Upper lobe of left lung (tissue), 6 donors: Measurements from ENCODE around the gene SH3PXD2A. TPM values are rescaled to one million over a fixed set of nuclear protein-coding genes. Genes with fewer than 3 reads are reported as not detected.

Experiments
- ATAC-seq, 2 donors: fragments of 200-7000 bp; cut with Tn5 transposase; one replicate each; pipeline ENCODE4 v1.9.1; 2022; ENCODE audit warnings: mild to moderate bottlenecking in 2 of 2, moderate library complexity in 2 of 2; ENCODE audit not compliant: low FRiP score in 2 of 2
- DNase-seq, 2 donors: peaks; one replicate each; pipeline ENCODE4 v3.0.0-alpha.2; 2019 to 2020
- H3K27ac ChIP-seq, 4 donors: fragments of 200-600 bp; sonication (generic); one replicate each; pipeline ENCODE4 v1.5.1; 2016 to 2019
- H3K27me3 ChIP-seq, 4 donors: fragments of 200-600 bp; sonication (generic); one replicate each; pipeline ENCODE4 v1.5.1; 2017 to 2019
- H3K36me3 ChIP-seq, 4 donors: fragments of 200-600 bp; sonication (generic); one replicate each; pipeline ENCODE4 v1.5.1; 2016 to 2019
- H3K4me1 ChIP-seq, 4 donors: fragments of 200-600 bp; sonication (generic); one replicate each; pipeline ENCODE4 v1.5.1; 2018 to 2019
- H3K4me3 ChIP-seq, 4 donors: fragments of 200-600 bp; sonication (generic); one replicate each; pipeline ENCODE4 v1.5.1; 2017 to 2019; ENCODE audit warnings: mild to moderate bottlenecking in 2 of 4, moderate library complexity in 1 of 4
- H3K9me3 ChIP-seq, 4 donors: fragments of 200-600 bp; sonication (generic); one replicate each; pipeline ENCODE4 v1.5.1; 2018 to 2019
- CTCF ChIP-seq, 6 experiments: fragments of 450-650 bp in 4 of 6; fragments of 200-600 bp in 2 of 6; sonication (generic) in 2 of 6; IDR thresholded peaks; one replicate each; pipeline ENCODE4 v1.5.1; 2016 to 2019; ENCODE audit warnings: antibody characterized with exemption in 6 of 6
- EP300 ChIP-seq, 4 donors: sonication (generic); formaldehyde crosslinking; IDR thresholded peaks; one replicate each; pipeline ENCODE4 v1.5.1; 2017; ENCODE audit warnings: antibody characterized with exemption in 4 of 4, control low read depth in 2 of 4
- POLR2A ChIP-seq, 4 donors: fragments of 450-650 bp; IDR thresholded peaks; one replicate each; pipeline ENCODE4 v1.5.1; 2016 to 2017; ENCODE audit warnings: antibody characterized with exemption in 4 of 4, mild to moderate bottlenecking in 2 of 4
- POLR2AphosphoS5 ChIP-seq, 2 donors: sonication (generic); formaldehyde crosslinking; IDR thresholded peaks; one replicate each; pipeline ENCODE4 v1.5.1; 2017; ENCODE audit warnings: antibody characterized with exemption in 2 of 2
- WGBS, 2 donors: methylation state at CpG; one replicate each; pipeline ENCODE4 v1.1.5; 2017 to 2018; 5-methylcytosine and 5-hydroxymethylcytosine counted together
- total RNA-seq, 6 donors: library from RNA; depleted of rRNA in 4 of 6; stranded (reverse); fragments of >200 nt in 4 of 6; gene quantifications; one replicate each; pipeline versions ENCODE4 v1.1.0 to v1.2.1, GENCODE V29; 2016 to 2021
- donor health status: DM: no; HTN: no; CAD: no; lungs with moderate emphysema.
- donor health status: DM: no; HTN: yes; CAD: no; lungs with severe emphysema.

Gene SH3PXD2A
- total RNA-seq, 6 donors from 2014 or later = 19.6 to 42.2 (median 30.8) TPM

- DNase-seq = no peak
- TF ChIP-seq CTCF (IDR thresholded peaks at IDR 0.05) (no peak), POLR2AphosphoS5 (IDR thresholded peaks at IDR 0.05) (no peak), POLR2A (IDR thresholded peaks at IDR 0.05) (no peak), EP300 (IDR thresholded peaks at IDR 0.05) (no peak)
- WGBS, 2 donors = 79% methylated on average over 1 of the region's 1 CpG
- no peak for ATAC-seq
- peaks cover 0 to 3% (median under 1%) of the 10 kb centered on the region in 4 donors for H3K4me1 ChIP-seq
- no peaks in the 10 kb centered on the region for H3K9me3 ChIP-seq
- no peak overlapping the region for H3K27ac ChIP-seq
- no peaks in the 10 kb centered on the region for H3K27me3 ChIP-seq
- H3K4me3 ChIP-seq = no peak overlapping the region
- H3K36me3 ChIP-seq = peaks cover 0 to 12% (median 2%) of the 10 kb centered on the region in 4 donors
Measured at GRCh38 chr10:103726637-103727036, 128.7 kb downstream of the SH3PXD2A start.

- no peak for DNase-seq
- no peaks in the 10 kb centered on the region for H3K27me3 ChIP-seq
- ATAC-seq = no peak
- H3K36me3 ChIP-seq = peaks cover 0 to 14% (median 2%) of the 10 kb centered on the region in 4 donors
- TF ChIP-seq EP300 (IDR thresholded peaks at IDR 0.05) (no peak), POLR2AphosphoS5 (IDR thresholded peaks at IDR 0.05) (no peak), POLR2A (IDR thresholded peaks at IDR 0.05) (no peak), CTCF (IDR thresholded peaks at IDR 0.05) (no peak)
- no peak overlapping the region for H3K4me3 ChIP-seq
- 95 to 97% methylated on average over 5 of the region's 5 CpGs for WGBS, 2 donors
- H3K4me1 ChIP-seq = peaks cover 0 to 7% (median 0%) of the 10 kb centered on the region in 4 donors
- no peak overlapping the region for H3K27ac ChIP-seq
- no peaks in the 10 kb centered on the region for H3K9me3 ChIP-seq
Measured at GRCh38 chr10:103725242-103725641, 130.1 kb downstream of the SH3PXD2A start.

- TF ChIP-seq EP300 (IDR thresholded peaks at IDR 0.05) = no peak
- no peak for TF ChIP-seq POLR2AphosphoS5 (IDR thresholded peaks at IDR 0.05)
- TF ChIP-seq CTCF (IDR thresholded peaks at IDR 0.05) = no peak
- no peak for TF ChIP-seq POLR2A (IDR thresholded peaks at IDR 0.05)
- ATAC-seq (no peak), DNase-seq (no peak)
- H3K27ac ChIP-seq = no peak overlapping the region
- no peak overlapping the region for H3K4me3 ChIP-seq
- peaks cover 0 to 7% (median 0%) of the 10 kb centered on the region in 4 donors for H3K4me1 ChIP-seq
- H3K27me3 ChIP-seq = no peaks in the 10 kb centered on the region
- 78 to 86% methylated on average over 2 of the region's 2 CpGs for WGBS, 2 donors
- H3K36me3 ChIP-seq = peaks cover 0 to 14% (median 2%) of the 10 kb centered on the region in 4 donors
- no peaks in the 10 kb centered on the region for H3K9me3 ChIP-seq
Measured at GRCh38 chr10:103724771-103725170, 130.6 kb downstream of the SH3PXD2A start.

- Histone ChIP-seq H3K9me3 (no peaks in the 10 kb centered on the region), H3K36me3 (peaks cover 0 to 16% (median 2%) of the 10 kb centered on the region in 4 donors), H3K27me3 (no peaks in the 10 kb centered on the region), H3K27ac (no peak overlapping the region), H3K4me1 (peaks cover 0 to 7% (median 0%) of the 10 kb centered on the region in 4 donors), H3K4me3 (no peak overlapping the region)
- ATAC-seq (no peak), DNase-seq (no peak)
- WGBS, 2 donors = 80 to 95% methylated on average over 8 of the region's 8 CpGs
- TF ChIP-seq POLR2AphosphoS5 (IDR thresholded peaks at IDR 0.05) (no peak), POLR2A (IDR thresholded peaks at IDR 0.05) (no peak), CTCF (IDR thresholded peaks at IDR 0.05) (no peak), EP300 (IDR thresholded peaks at IDR 0.05) (no peak)
Measured at GRCh38 chr10:103724074-103724473, 131.3 kb downstream of the SH3PXD2A start.

GRCh38 chr10:103723557-103723956 is 131.8 kb downstream of the SH3PXD2A start:
- DNase-seq = no peak
- Histone ChIP-seq H3K4me3 (no peak overlapping the region), H3K36me3 (peaks cover 0 to 17% (median 2%) of the 10 kb centered on the region in 4 donors), H3K27ac (no peak overlapping the region), H3K9me3 (no peaks in the 10 kb centered on the region), H3K4me1 (peaks cover 0 to 7% (median 0%) of the 10 kb centered on the region in 4 donors), H3K27me3 (no peaks in the 10 kb centered on the region)
- no peak for ATAC-seq
- WGBS, 2 donors = 89 to 93% methylated on average over 3 of the region's 3 CpGs
- no peak for TF ChIP-seq POLR2AphosphoS5 (IDR thresholded peaks at IDR 0.05)
- TF ChIP-seq CTCF (IDR thresholded peaks at IDR 0.05) = no peak
- no peak for TF ChIP-seq POLR2A (IDR thresholded peaks at IDR 0.05)
- TF ChIP-seq EP300 (IDR thresholded peaks at IDR 0.05) = no peak
